ENCODE data around the gene NACC2.

The NACC2 gene

DNA sequence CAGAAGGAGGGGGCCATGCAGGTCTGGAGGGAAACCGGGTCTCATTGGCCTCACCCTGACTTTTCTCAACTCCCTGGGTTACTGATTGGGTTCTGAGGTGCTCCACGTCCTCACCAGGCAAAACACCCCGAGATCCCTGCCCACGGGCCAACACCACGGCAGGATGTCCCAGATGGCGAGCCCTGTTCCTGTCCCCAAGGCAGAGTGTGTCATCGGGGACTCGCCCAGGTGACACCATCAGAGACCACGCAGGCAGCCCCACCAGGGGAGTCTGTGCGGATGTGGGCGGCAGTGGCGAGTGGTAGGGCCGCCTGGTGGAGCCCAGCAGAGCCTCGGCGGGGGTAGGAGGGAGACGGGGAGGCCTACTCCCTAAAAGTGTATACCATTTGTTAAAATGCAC is 74.9 kb downstream of the NACC2 start:
- no peak for DNase-seq

DNA sequence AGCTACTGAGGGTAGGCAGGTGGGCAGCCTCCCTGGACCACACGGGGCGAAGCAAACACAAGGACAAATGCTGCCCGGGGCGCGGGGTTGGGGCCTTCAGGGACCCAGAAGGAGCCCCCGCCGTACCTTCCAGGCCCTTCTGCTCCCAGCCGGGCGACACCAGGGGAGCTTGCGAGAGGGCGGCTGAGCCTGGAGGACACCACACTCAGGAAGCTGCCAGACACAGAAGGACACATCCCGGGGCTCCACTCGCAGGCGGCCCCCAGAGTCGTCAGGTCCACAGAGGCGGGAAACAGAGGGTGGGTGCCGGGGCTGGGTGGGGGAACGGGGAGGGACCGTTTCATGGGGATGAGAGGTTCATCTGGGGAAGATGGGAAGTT is 75.4 kb downstream of the NACC2 start:
- no peak for DNase-seq

DNA sequence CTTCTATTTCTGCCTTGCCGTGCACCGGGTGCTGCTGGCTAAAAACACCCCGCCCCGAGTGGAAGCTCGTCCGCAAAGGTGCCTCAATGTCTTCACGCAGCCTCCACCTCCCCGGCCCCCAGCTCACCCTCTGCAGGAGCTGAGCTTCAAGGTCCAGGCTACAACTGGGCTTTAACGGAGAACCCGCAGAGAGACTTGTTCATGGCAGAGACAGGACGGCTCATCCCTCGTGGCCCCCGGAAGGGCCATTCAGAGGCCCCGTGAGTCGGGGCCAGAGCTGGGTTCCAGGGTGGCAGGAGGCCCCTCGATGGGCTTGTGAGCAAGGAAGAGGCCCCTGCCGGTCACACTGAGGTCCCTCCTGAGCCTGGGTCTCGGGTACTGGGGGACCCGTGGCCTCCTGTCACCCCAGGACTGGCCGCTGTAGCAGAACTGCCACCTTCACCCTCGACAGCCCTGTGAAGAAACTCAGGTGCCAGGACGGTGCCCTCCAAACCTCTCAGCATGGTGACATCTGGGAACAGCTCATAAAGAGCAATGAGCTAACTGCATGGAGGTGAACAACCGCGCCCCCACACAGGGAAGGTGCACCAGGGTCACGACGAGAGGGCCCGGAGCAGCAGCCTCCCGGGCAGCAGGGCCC is 75.9 kb downstream of the NACC2 start:
- no peak for DNase-seq

DNA sequence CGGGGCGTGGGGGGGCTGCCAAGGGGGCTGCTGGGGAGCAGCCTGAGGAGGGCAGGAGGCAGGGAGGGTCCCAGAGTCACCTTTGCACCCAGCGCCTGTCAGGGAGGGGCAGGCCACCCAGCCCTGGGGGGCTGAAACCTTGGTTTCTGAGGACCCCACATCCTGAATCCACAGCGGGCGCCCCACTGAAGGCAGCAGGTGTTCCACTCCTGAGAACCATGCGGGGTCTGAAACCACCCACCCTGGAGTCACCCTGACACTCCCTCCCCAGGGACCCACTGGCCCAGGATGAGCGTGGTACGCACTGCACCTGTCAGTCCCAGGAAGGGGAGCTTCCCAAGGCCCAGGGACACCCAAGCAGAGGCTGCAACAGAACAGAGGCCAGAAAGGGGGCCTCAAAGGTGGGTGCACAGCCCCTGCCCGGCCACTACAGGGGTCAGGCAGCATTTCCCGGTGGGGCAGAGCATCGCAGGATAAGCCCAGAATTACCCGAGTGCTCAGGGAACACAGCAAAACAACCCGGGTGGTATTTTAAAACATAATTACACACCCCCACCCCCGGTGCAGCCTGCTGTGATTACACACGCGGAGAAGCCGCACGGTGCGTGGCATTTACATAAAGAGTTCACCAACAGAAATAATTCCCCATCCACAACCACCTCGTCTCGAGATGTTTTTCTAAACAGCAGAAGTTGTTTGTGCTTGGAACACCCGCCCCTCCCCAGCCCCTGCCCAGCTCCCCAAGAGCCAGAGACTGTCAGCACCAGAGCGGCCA is 76.6 kb downstream of the NACC2 start:
- no peak for DNase-seq

DNA sequence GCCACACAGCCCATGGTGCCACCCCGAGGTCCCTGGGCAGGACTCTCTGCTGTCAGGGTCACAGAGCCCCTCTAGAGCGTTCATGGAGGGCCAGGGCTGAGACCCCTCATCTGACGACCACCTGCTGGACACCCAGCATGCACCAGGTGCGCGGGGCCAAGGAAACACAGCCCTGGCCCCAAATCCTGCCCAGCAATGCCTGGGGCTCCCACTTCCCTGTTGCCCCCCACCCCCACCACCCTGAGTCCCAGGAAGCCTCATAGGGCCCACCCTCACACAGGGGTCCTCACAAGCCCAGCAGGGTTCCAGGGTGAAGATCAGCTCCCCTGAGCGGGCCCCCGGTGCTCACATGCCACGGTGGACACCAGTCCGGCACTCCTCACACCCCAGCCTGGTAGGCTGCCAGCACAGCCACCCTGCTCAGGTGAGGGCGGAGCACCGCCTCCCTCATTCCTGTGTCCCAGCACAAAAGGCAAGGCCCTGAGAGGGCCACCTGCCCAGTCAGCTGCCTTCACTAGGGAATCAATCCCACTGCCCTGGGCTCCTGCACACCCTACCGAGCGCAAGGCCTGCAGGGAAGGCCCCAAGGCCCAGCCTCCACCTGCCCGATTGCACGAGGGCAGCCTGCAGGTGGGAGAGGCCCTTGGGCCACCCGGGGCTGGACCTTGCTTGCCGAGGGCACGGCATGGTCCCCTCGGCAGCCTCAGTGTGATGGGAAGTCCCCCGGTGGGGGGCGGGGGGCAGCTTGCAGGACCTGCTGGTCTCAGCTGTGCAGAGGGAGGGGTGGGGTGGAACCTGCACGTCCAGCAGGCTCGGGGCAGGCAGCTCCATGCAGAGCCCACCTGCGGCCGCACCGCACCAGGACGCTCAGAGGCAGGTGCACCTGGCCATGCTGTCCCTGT is 77.5 kb downstream of the NACC2 start:
- no peak for DNase-seq

DNA sequence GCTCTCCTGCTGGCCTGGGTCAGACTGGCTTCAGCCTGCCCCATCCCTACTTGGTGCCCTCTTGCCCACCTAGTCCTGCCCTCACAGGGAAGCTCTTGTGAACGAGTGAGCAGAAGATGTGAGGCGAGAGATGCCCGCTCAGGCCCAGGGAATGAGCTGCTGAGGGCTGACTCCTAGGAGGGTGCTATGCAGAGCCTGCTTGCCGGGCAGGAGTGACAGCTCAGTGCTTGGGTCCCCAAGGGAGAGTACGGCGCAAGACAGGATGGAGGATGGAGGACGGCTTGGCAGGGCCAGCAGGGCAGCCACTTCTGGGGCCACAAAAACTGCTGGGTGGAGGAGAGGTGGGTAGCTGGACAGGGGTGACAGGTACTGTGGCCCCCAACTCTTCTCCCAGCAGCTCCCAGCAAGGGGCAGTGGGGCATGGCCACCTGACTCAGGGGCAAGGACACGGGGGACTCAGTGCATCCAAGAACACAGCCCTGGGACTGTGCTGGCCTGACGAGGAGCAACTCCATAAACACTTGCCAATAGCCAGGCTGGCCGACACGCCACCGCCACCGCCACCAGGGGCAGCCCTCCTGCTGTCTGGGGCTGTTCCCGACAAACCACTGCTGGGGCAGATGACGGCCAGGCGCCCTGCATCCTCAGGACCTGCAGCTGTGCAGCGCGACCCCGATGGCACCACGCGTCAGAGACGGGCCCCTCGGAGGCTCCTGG is 78.4 kb downstream of the NACC2 start:
- DNase-seq: no peak

DNA sequence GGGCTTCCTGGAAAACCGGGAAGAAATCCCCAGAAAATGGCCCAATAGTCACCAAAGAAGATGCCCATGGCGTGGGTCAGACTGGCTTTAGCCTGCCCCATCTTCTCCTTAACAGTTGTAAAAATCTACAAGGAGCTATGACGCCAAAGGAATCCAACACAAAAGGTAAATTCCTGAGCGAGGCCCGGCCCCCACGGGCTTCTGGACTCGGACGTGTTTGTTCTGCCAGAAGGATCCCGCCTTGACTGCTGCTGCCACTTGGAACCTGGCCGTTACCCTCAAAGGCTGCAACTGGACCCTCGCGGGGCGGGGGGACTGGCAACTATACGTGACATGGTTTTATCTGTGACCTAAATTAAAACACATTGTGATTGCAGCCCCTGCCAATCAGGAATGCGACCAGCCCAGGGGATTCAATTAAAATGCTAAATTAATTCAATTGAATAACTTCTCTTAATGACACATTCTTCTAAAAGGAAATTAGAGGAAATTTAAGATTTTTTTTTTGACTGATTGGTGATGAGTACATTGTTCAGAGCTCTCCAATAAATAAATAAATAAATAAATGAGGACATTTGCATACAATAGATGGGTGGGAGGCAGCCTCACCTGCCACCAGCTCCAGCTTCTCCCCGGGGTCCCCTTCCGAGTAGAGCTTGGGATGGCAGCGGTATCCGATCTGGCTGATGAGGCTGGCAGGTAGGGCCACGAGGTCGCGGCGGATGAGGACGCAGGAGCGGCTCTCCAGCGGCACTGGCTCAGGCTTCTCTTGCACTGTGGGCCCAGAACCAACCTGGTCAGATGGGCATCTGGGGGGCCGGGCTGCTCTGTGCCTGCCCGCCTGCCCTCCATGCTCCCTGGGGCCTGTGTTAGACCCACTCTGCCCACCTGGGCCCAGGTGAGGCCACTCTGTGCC is 79.2 kb downstream of the NACC2 start:
- no peak for DNase-seq

DNA sequence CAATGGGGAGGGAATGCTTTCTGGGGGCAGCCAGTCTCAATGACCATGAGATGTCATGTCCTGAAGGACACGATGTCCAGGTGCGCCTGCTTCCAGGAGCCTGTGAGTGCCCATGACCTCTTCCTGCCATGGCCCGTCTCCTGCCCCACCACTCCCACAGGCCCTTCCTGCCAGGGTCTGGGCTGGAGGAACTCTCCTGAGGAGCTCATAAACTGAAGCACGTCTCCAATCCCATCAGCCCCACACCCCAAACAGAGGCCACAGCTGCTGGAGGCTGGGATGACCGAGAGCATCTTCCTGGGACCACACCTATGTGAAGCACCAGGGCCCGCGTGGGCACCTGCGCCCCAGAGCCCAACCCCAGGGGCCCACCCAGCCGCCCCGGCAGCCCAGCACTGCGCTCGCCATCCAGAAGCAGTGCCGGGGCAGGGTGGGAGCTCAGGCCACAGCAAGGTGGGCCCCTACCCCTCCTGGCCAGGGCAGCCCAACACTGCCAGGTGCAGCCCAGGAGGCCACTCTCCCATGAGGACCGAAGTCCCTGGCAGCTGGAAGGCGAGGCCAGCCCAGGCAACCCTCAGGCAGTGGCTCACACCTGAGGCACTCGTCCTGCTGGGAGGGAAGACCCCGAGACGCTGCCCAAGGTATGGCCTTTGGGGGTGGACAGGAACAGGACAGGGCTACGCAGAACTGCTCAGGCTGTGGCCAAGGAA is 80.0 kb downstream of the NACC2 start:
- no peak for DNase-seq

DNA sequence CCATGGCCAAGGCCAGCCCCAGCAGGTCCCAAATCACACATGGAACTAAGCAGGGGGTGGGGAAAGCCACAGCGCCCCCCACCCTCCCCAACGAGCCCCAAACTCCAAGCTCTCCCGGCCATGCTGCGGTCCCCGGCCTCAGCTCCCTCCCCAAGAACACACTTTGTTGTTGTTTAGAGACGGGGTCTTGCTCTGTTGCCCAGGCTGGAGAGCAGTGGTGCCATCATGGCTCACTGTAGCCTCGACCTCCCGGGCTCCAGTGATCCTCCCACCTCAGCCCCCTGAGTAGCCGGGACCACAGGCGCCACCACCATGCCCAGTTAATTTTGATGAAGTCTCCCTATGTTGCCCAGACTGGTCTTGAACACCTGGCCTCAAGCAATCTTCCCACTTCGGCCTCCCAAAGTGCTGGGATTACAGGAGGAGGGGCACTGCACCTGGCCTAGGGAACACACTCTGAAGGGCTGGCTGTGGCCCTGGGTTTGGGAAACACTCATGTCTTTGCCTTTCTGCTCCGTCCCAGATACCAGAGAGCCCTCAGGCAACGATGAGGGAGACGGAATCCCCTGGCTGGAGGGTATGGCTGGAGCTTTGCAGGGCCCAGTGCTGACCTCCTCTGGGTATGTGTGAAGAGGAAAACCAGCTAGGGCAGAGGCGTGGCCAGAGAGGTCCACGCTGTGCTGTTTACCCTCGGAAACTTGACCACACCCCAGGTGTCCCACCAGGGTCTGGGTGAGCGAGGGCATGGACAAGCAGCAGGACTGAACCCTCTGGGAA is 80.8 kb downstream of the NACC2 start:
- no peak for DNase-seq

DNA sequence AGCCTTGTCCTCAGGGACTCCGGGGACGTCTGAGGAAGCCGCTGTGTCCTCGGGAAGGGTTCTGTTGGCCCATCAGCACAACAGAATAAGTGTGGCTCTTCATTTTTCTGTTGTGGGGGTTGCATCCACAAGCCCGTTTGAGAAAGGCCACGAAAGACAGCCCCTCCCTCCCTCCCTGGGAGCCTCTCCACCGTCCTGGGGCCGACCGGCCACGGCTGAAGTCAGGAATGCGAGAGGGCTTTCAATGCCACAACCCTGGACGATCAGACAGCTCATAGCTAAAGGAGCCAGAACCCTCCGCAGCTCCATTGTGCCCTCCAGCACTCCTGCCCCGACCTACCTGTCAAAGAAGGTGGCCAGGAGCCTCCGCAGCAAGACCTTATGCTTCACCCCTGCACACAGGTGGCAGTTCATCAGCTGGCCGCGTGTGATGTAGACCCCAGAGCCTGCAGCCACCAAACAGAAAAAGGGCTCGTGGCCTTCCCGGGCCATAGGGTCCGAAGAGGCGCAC is 81.5 kb downstream of the NACC2 start:
- DNase-seq: no peak

DNA sequence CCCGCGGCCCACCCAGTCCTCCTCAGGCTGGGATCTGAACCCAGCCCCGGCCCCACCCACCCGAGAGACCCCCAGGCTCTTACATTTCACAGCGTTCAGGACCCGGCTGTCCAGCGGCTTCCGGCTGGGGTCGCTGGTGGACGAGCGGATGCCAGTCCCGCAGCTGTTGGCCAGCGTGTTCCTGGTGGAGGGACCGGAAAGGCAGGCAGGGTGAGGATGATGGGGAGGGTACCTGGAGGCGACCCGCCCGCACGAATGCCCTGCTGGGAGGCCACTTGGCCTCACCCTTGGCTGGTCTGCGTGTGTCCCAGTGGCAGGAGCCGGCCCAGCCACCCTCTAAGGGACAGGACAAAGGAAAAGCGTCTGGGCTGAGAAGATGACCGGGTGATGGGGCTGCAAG is 82.0 kb downstream of the NACC2 start:
- no peak for DNase-seq

DNA sequence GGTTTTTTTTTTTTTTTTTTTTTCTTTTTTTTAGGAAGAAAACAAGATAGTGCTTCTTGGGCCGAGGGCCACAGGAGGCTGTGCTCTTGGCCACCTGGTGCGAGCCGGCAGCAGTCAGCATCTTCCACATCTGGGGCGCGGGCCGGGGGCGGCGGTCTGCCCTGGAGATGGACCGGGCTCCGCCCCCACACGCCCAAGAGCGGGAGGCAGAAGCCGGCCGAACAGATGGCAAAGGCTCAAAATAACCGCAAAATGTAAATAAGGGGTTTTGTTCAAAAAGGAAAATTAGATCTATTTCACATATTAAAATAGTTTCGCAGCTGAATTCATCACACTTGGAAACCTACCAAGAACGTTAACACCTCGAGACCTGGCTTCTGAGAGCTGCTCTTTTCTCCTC is 82.4 kb downstream of the NACC2 start:
- DNase-seq: no peak

DNA sequence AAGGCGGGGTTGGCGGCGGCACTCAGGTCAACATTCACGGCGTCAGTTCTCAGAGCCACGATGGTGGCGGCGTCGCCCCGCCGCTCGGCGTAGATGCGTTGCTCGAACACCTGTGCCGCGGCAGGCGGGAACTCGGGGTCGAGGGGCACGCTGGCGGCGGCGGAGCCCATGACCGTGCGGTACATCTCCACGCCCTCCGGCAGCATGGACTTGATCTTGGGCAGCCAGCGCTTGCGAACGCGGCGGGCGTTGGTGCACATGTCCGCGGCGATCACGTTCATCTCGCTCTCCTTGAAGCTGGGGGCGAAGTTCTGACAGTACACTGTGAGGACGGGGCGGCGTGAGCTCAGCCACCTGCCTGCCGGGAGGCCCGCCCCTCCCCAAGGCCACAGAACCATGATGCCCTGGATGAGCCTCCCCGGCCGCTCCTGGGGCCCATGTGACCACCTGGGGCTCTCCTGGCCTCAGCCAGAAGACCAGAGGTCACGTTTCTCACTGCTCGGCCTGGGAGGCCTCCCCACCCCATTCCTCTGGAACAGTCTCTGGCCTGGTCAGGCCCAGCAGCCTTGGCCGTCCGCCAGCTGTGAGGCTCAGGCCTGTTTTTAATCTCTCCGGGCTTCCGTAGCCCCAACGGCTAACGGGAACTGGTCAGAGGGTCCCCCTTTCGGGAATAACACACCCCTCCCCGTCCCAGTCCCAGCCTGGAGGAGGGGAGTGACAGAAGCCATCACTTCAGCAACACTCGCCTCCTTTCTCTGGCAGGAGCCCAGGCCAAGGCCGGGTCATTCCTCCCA is 83.2 kb downstream of the NACC2 start:
- DNase-seq: no peak

DNA sequence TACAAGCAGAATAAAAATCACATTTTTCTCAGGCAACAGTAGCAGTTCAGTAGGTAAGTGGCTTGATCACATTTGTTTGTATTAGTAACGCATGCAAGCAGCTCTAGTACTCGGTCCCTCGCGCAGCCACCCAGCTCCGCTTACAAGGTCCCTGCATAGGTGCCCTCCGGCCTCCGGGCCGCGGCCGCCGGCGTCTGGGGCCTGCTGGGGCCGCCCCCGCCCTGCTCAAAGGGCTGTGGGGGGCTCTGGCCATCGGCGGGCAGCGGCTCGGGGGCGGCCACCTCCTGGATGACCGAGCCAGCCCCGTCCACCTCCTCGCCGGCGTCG is 83.8 kb downstream of the NACC2 start:
- no peak for DNase-seq

DNA sequence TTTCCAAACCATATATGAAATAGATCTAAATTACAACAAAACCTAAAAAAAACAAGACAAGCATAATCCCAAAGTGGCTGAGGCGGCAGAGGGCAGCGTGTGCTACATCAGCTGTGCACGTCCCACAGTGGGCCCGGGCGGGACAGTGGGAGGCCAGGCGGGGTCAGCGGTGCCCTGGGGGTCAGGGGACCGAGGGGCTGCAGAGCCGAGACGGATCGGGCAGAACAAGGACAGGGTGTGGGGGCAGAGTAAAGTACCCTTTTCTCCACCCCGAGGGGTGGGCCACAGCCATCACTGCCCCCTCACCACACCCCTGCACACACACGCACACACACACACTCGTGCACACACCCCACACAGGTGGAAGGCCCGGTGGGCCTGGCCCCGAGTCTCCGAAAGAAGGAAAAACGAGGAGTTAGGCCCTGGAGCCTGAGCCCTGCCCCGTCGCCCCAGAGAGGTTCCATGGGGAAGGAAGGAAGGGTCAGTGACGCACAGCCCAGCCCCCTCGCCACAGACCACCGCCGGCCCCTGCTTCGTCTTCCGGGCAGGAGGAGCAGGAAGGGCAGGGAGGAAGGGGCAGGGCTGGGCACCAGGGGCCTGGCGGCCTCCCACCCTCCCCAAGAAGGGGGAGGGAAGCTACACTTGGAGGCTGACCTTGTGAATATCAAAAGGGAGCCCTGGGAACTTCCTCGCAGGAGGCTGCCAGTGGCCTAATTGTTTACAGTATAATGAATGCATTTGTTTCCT is 84.3 kb downstream of the NACC2 start:
- no peak for DNase-seq

DNA sequence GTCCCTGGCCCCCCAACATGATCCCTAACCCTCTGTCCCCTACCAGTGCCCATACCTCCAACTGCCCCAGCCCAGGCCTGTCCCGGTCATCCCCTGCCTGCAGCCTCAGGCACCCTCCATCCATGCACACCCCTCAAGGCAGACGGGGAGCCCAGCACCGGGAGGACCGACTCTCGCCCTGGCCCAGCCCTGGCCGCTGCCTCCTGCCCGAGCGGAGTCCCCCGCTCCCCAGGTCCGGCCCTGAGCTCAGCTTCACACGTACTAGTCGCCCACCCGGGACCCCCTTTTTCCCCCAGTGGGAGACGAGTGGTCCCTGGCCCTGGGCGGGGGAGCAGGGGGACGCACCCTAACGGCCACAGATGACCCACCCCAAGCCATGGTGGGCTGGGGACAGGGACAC is 84.9 kb downstream of the NACC2 start:
- no peak for DNase-seq

DNA sequence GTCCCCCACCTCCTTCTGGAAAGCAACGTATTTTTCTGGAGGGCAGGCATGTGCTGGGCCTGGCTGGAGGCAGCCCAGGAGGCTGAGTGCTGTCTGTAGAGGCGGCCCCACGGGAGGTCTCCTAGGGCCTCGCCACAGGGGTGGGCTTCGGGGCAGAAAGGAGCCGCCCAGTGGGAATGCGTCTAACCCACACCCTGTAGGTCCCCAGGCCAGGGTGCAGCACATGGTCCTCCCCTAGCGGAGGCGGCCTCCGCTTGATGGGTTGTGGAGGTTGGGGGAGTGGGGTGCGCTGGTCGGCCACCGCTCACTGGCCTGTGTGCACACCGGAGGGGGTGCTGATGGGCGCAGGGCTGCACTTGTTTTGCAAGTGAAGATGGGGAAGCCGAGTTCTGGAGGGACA is 85.6 kb downstream of the NACC2 start:
- no peak for DNase-seq

DNA sequence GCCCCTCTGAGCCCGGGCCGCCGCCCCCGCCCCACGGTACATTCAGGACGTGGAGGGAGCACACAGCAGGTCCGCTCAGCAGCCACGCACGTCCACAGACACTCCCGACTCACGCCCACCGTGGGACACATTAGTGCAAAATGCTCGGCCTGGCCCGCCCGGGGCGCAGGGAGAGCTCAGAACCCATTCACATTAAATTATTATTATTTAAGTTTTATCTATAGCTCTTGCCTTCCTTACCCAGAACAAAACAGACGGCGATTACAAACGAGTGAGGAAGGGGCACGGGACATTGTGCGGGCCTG is 86.4 kb downstream of the NACC2 start:
- no peak for DNase-seq
